Natural killer cell (primary cell): ENCODE results near the gene HK1. TPM values are rescaled to one million over a fixed set of nuclear protein-coding genes. Genes with fewer than 3 reads are reported as not detected.
A peak's percentile ranks its signal among the peaks of the same experiment; 100 is the strongest.
"Not testable (repeated sequence)": the region's sequence is repeated elsewhere in the genome, so short reads cannot be mapped to it uniquely, and the experiment has no call there.

Experiments
- ATAC-seq, 3 donors: fragments of 150-1000 bp in 2 of 3; fragments of 200-7000 bp in 1 of 3; cut with Tn5 transposase; 1 replicate in 1 of 3; 2 replicates in 2 of 3; pipeline ENCODE4 v1.10.0; 2021; ENCODE audit warnings: mild to moderate bottlenecking in 2 of 3, moderate library complexity in 2 of 3
- DNase-seq, 2 donors: peaks; one replicate each; pipeline versions ENCODE4 v3.0.0 to v3.0.0-alpha.2; 2013 to 2021; ENCODE audit warnings: mixed read lengths in 1 of 2
- H3K27ac ChIP-seq: one replicate; pipeline ENCODE4 v1.5.1; 2013; ENCODE audit warnings: mild to moderate bottlenecking, low read length
- H3K27me3 ChIP-seq: one replicate; pipeline ENCODE4 v1.6.1; 2013; ENCODE audit warnings: low read length; ENCODE audit not compliant: control insufficient read depth, insufficient read depth
- H3K36me3 ChIP-seq: one replicate; pipeline ENCODE4 v1.6.1; 2013; ENCODE audit warnings: low read length; ENCODE audit not compliant: control insufficient read depth, insufficient read depth
- H3K4me1 ChIP-seq: one replicate; pipeline ENCODE4 v1.6.1; 2013; ENCODE audit warnings: low read length; ENCODE audit not compliant: control insufficient read depth, insufficient read depth
- H3K4me3 ChIP-seq: one replicate; pipeline ENCODE4 v1.5.1; 2013; ENCODE audit warnings: low read length
- H3K9me3 ChIP-seq: one replicate; pipeline ENCODE4 v1.6.1; 2013; ENCODE audit warnings: low read length; ENCODE audit not compliant: control insufficient read depth, insufficient read depth
- H3K27ac Mint-ChIP-seq, 2 donors: one replicate each; pipeline ENCODE4 v1.8.0; 2022; ENCODE audit warnings: mild to moderate bottlenecking in 2 of 2, mixed read lengths in 2 of 2, moderate library complexity in 1 of 2
- H3K27me3 Mint-ChIP-seq, 2 donors: one replicate each; pipeline ENCODE4 v1.8.0; 2022; ENCODE audit warnings: low read depth in 2 of 2, mixed read lengths in 2 of 2
- H3K36me3 Mint-ChIP-seq: one replicate; pipeline ENCODE4 v1.8.0; 2022; ENCODE audit warnings: mixed read lengths
- H3K4me1 Mint-ChIP-seq, 2 donors: one replicate each; pipeline ENCODE4 v1.8.0; 2022; ENCODE audit warnings: mixed read lengths in 2 of 2
- H3K4me3 Mint-ChIP-seq: one replicate; pipeline ENCODE4 v1.8.0; 2022; ENCODE audit warnings: mild to moderate bottlenecking, moderate library complexity, mixed read lengths
- H3K9me3 Mint-ChIP-seq, 2 donors: one replicate each; pipeline ENCODE4 v1.8.0; 2022; ENCODE audit warnings: mixed read lengths in 2 of 2
- CTCF ChIP-seq: fragments of 200-600 bp; IDR thresholded peaks from one replicate; pipeline ENCODE4 v1.8.0; 2022; ENCODE audit warnings: antibody characterized with exemption
- WGBS: methylation state at CpG from one replicate; pipeline ENCODE4 v1.1.7; 2013; ENCODE audit warnings: missing lambda C conversion rate; ENCODE audit not compliant: insufficient coverage; 5-methylcytosine and 5-hydroxymethylcytosine counted together
- intact Hi-C: fragments of 100-400 bp; cut with micrococcal nuclease; formaldehyde crosslinking; loops from one replicate; pipeline ENCODE4 v1.14.2; 2022
- total RNA-seq, 4 donors: library from RNA; stranded (reverse); fragments of 120-200 nt in 1 of 4; gene quantifications; one replicate each; pipeline versions ENCODE4 v1.2.3 to v1.2.4, GENCODE V29; 2013 to 2022

Gene HK1
- total RNA-seq, 3 donors from 2014 or later (not counting 1 experiment from before 2014, with no cell fraction given): 58.4 to 72.6 (median 69.5) TPM

DNA sequence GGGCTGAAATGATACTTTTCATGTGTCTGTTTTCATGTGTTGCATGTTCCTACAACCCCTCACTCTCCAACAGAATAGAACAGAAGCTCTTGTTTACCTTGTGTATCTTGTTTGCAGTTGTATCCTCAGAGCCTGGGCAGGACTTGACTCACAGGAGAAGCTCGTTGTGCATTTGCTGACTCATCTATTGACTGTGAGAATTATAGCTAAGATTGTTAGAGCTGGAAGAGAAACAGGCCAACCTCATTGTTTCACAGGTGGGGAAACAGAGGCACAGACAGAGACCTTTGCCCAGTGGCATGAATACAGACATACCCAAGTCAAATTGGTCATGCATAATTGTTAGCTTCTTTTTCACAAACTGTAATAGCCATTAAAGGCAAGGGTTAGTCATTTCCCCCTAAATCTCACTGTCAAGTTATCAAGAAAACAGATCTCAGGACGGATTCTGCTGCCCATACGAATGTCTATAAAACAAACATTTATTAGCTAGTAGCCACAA, 168.4 kb downstream of the HK1 start:
- H3K9me3 ChIP-seq: no peaks in the 10 kb centered on the region

GRCh38 chr10:69449841-69450240, 171.5 kb downstream of the HK1 start:
- no peak overlapping the region for H3K27ac ChIP-seq
- 25% methylated on average over 1 of the region's 1 CpG for WGBS

More for the DNA sequence above, 168.4 kb downstream of the HK1 start:
- H3K27ac Mint-ChIP-seq: no peak overlapping the region
- Histone ChIP-seq H3K27me3 (no peaks in the 10 kb centered on the region), H3K36me3 (no peaks in the 10 kb centered on the region), H3K27ac (no peak overlapping the region), H3K4me1 (peaks cover 8% of the 10 kb centered on the region), H3K4me3 (no peak overlapping the region)
- WGBS: 32% methylated on average over 3 of the region's 3 CpGs
- peaks cover 0 to 7% of the 10 kb centered on the region in 2 donors for H3K27me3 Mint-ChIP-seq
- no peak for DNase-seq
- TF ChIP-seq CTCF: no peak
- H3K4me3 Mint-ChIP-seq: no peak overlapping the region
- peaks cover 4 to 10% of the 10 kb centered on the region in 2 donors for H3K4me1 Mint-ChIP-seq
- ATAC-seq: no peak
- intact Hi-C loops: no loop called here
- no peaks in the 10 kb centered on the region for H3K36me3 Mint-ChIP-seq
- no peaks in the 10 kb centered on the region for H3K9me3 Mint-ChIP-seq

GRCh38 chr10:69450395-69450794, 172.1 kb downstream of the HK1 start:
- intact Hi-C loops, H3K27me3 ChIP-seq, H3K9me3 ChIP-seq, ATAC-seq, H3K4me3 ChIP-seq, H3K4me3 Mint-ChIP-seq, H3K36me3 Mint-ChIP-seq, DNase-seq, H3K36me3 ChIP-seq, H3K27ac Mint-ChIP-seq, H3K9me3 Mint-ChIP-seq, H3K27ac ChIP-seq: not testable (repeated sequence)
- H3K27me3 Mint-ChIP-seq: peaks cover 10 to 16% of the 10 kb centered on the region in 2 donors
- WGBS: 93% methylated on average over 16 of the region's 16 CpGs
- peaks cover 13% of the 10 kb centered on the region for H3K4me1 ChIP-seq
- peaks cover 5 to 16% of the 10 kb centered on the region in 2 donors for H3K4me1 Mint-ChIP-seq

More at GRCh38 chr10:69449841-69450240, 171.5 kb downstream of the HK1 start:
- intact Hi-C loops: no loop called here
- peaks cover 5 to 16% of the 10 kb centered on the region in 2 donors for H3K4me1 Mint-ChIP-seq
- peak overlapping the region in 1 of 2 donors; percentile 13 for H3K27ac Mint-ChIP-seq
- TF ChIP-seq CTCF: peak; percentile 50
- DNase-seq: peak in 1 of 2 donors; percentile 76
- no peaks in the 10 kb centered on the region for H3K9me3 ChIP-seq
- no peaks in the 10 kb centered on the region for H3K9me3 Mint-ChIP-seq
- peaks cover 13% of the 10 kb centered on the region for H3K4me1 ChIP-seq
- ATAC-seq: peak; percentile 55 to 67 (median 59)
- H3K4me3 Mint-ChIP-seq: no peak overlapping the region
- H3K4me3 ChIP-seq: no peak overlapping the region
- H3K36me3 Mint-ChIP-seq: no peaks in the 10 kb centered on the region
- no peaks in the 10 kb centered on the region for H3K27me3 ChIP-seq
- H3K36me3 ChIP-seq: no peaks in the 10 kb centered on the region
- H3K27me3 Mint-ChIP-seq: peaks cover 10 to 20% of the 10 kb centered on the region in 2 donors

GRCh38 chr10:69451209-69451783, 173.0 kb downstream of the HK1 start, which contains the start of gene TSPAN15:
Gene TSPAN15, plus strand, starts transcription at chr10:69451465. Its CDS starts 130 bp downstream, at chr10:69451595.
- peak; percentile 80 to 95 (median 93) for ATAC-seq
- no peaks in the 10 kb centered on the region for H3K27me3 ChIP-seq
- peak within 1 kb of the TSS; percentile 95 for H3K4me3 Mint-ChIP-seq
- peak within 1 kb of the TSS; percentile 51 for H3K4me3 ChIP-seq
- H3K27ac ChIP-seq: no peak within 1 kb of the TSS
- peaks cover 10 to 16% of the 10 kb centered on the region in 2 donors for H3K27me3 Mint-ChIP-seq
- no peaks in the 10 kb centered on the region for H3K36me3 ChIP-seq
- peaks cover 5 to 16% of the 10 kb centered on the region in 2 donors for H3K4me1 Mint-ChIP-seq
- peak within 1 kb of the TSS in 1 of 2 donors; percentile 61 for H3K27ac Mint-ChIP-seq
- H3K36me3 Mint-ChIP-seq: no peaks in the 10 kb centered on the region
- H3K4me1 ChIP-seq: peaks cover 13% of the 10 kb centered on the region
- DNase-seq: peak; percentile 43 to 88
- no peaks in the 10 kb centered on the region for H3K9me3 ChIP-seq
- no peaks in the 10 kb centered on the region for H3K9me3 Mint-ChIP-seq
- TF ChIP-seq CTCF: no peak
- WGBS: 1% methylated on average over 45 of the region's 45 CpGs
- intact Hi-C loops: no loop called here

Other genes with a start within 250 kb of the HK1 start
- 100 to 1,000 TPM; 636 to 954 (median 778) TPM for gene SRGN, start 190.4 kb upstream of the HK1 start, total RNA-seq
- gene VPS26A, start 154.3 kb upstream of the HK1 start, total RNA-seq: 10 to 100 TPM; 62.6 to 86.4 (median 86.2) TPM
- gene SUPV3L1, start 98.3 kb upstream of the HK1 start, total RNA-seq: 100 to 1,000 TPM in 1 of 3 donors, 10 to 100 TPM in 2; 56.6 to 104 (median 67.1) TPM
- gene HKDC1, start 58.2 kb upstream of the HK1 start, total RNA-seq: under 1 TPM in 2 of 3 donors, not detected in 1; 0.50 to 0.82 TPM
- gene TACR2, start 138.4 kb downstream of the HK1 start, total RNA-seq: not detected
- gene TSPAN15, start 173.0 kb downstream of the HK1 start, total RNA-seq: 1 to 10 TPM; 1.3 to 3.9 (median 2.1) TPM